Peyer's patch (tissue), 4 donors: Measurements from ENCODE around the gene MAIP1.

Experiments
- CTCF ChIP-seq, 6 experiments: fragments of 450-650 bp in 4 of 6; fragments of 200-600 bp in 2 of 6; sonication (generic) in 1 of 6; IDR thresholded peaks; one replicate each; pipeline ENCODE4 v1.5.1; 2017 to 2019; ENCODE audit warnings: antibody characterized with exemption in 6 of 6, mild to moderate bottlenecking in 3 of 6, moderate library complexity in 1 of 6
- POLR2A ChIP-seq, 2 donors: fragments of 450-650 bp; IDR thresholded peaks; one replicate each; pipeline ENCODE4 v1.5.1; 2017; ENCODE audit warnings: antibody characterized with exemption in 2 of 2, mild to moderate bottlenecking in 2 of 2, moderate library complexity in 2 of 2

- TF ChIP-seq POLR2A (IDR thresholded peaks at IDR 0.05) (no peak), CTCF (IDR thresholded peaks at IDR 0.05) (no peak)
Measured at GRCh38 chr2:199936554-199936953, 18.8 kb upstream of the MAIP1 start.
